ENCODE measurements around the gene LAMTOR5.

DNA sequence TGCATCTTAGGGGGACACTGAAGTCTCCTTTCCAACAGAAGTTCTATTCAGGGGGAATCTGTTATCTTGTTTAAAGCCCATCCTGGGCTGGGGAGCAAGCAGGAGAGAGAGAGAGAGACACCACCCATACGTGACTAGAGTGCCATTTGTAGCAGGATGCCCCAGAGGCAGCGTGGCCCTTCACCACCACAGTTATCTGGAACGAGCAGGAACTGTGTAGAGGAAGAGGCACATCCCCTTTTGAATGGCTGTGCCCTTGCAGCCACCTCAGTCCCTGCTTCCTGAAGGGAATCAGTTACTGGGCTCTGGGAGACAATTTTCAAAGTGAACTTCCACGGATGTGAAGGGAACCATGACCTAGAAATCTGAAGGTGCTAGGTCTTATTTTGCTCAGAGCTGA, 19.4 kb upstream of the LAMTOR5 start:
- TF ChIP-seq, protein P1, sequence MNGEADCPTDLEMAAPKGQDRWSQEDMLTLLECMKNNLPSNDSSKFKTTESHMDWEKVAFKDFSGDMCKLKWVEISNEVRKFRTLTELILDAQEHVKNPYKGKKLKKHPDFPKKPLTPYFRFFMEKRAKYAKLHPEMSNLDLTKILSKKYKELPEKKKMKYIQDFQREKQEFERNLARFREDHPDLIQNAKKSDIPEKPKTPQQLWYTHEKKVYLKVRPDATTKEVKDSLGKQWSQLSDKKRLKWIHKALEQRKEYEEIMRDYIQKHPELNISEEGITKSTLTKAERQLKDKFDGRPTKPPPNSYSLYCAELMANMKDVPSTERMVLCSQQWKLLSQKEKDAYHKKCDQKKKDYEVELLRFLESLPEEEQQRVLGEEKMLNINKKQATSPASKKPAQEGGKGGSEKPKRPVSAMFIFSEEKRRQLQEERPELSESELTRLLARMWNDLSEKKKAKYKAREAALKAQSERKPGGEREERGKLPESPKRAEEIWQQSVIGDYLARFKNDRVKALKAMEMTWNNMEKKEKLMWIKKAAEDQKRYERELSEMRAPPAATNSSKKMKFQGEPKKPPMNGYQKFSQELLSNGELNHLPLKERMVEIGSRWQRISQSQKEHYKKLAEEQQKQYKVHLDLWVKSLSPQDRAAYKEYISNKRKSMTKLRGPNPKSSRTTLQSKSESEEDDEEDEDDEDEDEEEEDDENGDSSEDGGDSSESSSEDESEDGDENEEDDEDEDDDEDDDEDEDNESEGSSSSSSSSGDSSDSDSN (CRISPR knock-in tag; IDR thresholded peaks at IDR 0.05), result no peak
- TF ChIP-seq CHCHD3 (CRISPR knock-in tag; IDR thresholded peaks at IDR 0.05) (no peak), KDM5B (CRISPR knock-in tag; IDR thresholded peaks at IDR 0.05; ENCODE audit: borderline replicate concordance) (no peak), NFE2L2 (IDR thresholded peaks at IDR 0.05; ENCODE audit: low read length) (no peak), RAD51 (IDR thresholded peaks at IDR 0.05; ENCODE audit: borderline replicate concordance) (no peak), BRCA1 (CRISPR knock-in tag; IDR thresholded peaks at IDR 0.05) (no peak), RBFOX2 (IDR thresholded peaks at IDR 0.05; ENCODE audit: low read depth, low read length) (no peak)
- TF ChIP-seq, protein P2, sequence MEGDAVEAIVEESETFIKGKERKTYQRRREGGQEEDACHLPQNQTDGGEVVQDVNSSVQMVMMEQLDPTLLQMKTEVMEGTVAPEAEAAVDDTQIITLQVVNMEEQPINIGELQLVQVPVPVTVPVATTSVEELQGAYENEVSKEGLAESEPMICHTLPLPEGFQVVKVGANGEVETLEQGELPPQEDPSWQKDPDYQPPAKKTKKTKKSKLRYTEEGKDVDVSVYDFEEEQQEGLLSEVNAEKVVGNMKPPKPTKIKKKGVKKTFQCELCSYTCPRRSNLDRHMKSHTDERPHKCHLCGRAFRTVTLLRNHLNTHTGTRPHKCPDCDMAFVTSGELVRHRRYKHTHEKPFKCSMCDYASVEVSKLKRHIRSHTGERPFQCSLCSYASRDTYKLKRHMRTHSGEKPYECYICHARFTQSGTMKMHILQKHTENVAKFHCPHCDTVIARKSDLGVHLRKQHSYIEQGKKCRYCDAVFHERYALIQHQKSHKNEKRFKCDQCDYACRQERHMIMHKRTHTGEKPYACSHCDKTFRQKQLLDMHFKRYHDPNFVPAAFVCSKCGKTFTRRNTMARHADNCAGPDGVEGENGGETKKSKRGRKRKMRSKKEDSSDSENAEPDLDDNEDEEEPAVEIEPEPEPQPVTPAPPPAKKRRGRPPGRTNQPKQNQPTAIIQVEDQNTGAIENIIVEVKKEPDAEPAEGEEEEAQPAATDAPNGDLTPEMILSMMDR (CRISPR knock-in tag; IDR thresholded peaks at IDR 0.05), result no peak
- TF ChIP-seq, protein P3, sequence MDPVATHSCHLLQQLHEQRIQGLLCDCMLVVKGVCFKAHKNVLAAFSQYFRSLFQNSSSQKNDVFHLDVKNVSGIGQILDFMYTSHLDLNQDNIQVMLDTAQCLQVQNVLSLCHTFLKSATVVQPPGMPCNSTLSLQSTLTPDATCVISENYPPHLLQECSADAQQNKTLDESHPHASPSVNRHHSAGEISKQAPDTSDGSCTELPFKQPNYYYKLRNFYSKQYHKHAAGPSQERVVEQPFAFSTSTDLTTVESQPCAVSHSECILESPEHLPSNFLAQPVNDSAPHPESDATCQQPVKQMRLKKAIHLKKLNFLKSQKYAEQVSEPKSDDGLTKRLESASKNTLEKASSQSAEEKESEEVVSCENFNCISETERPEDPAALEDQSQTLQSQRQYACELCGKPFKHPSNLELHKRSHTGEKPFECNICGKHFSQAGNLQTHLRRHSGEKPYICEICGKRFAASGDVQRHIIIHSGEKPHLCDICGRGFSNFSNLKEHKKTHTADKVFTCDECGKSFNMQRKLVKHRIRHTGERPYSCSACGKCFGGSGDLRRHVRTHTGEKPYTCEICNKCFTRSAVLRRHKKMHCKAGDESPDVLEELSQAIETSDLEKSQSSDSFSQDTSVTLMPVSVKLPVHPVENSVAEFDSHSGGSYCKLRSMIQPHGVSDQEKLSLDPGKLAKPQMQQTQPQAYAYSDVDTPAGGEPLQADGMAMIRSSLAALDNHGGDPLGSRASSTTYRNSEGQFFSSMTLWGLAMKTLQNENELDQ (CRISPR knock-in tag; IDR thresholded peaks at IDR 0.05; ENCODE audit: borderline replicate concordance), result no peak

All from HepG2 (cell line).